Stimulated activated CD8-positive, alpha-beta memory T cell treated with anti-CD3 and anti-CD28 coated beads, Interleukin-2, amount 100 ng/mL, for 48 hours (primary cell): ENCODE data around the gene GRIN2A.

Experiments used
- DNase-seq, 2 donors: peaks; one replicate each; pipeline ENCODE4 v3.0.0-alpha.2; 2020; ENCODE audit warnings: low read depth in 2 of 2

Gene GRIN2A

GRCh38 chr16:10181196-10182162, 749 bp downstream of the GRIN2A start:
- peak; percentile 34 to 49 for DNase-seq

- DNase-seq = peak; percentile 26 to 36
Measured at GRCh38 chr16:10180771-10181163, 1.5 kb downstream of the GRIN2A start.

- DNase-seq = no peak
Measured at GRCh38 chr16:10180042-10180770, 2.0 kb downstream of the GRIN2A start.

- no peak for DNase-seq
Measured at GRCh38 chr16:10178526-10178925, 3.7 kb downstream of the GRIN2A start.

GRCh38 chr16:10178080-10178479, 4.1 kb downstream of the GRIN2A start:
- DNase-seq = no peak

- no peak for DNase-seq
Measured at GRCh38 chr16:10172848-10173655, 9.2 kb downstream of the GRIN2A start.

- DNase-seq = no peak
Measured at GRCh38 chr16:10171221-10171620, 11.0 kb downstream of the GRIN2A start.

GRCh38 chr16:10169904-10170410, 12.3 kb downstream of the GRIN2A start:
- no peak for DNase-seq

GRCh38 chr16:10169031-10169430, 13.2 kb downstream of the GRIN2A start:
- no peak for DNase-seq

GRCh38 chr16:10168258-10168657, 14.0 kb downstream of the GRIN2A start:
- DNase-seq = no peak

GRCh38 chr16:10165643-10166042, 16.6 kb downstream of the GRIN2A start:
- no peak for DNase-seq

- DNase-seq = no peak
Measured at GRCh38 chr16:10162981-10163380, 19.2 kb downstream of the GRIN2A start.

GRCh38 chr16:10156099-10156498, 26.1 kb downstream of the GRIN2A start:
- no peak for DNase-seq

GRCh38 chr16:10154389-10154788, 27.8 kb downstream of the GRIN2A start:
- no peak for DNase-seq

GRCh38 chr16:10153985-10154384, 28.2 kb downstream of the GRIN2A start:
- no peak for DNase-seq

GRCh38 chr16:10151718-10152117, 30.5 kb downstream of the GRIN2A start:
- no peak for DNase-seq

GRCh38 chr16:10150906-10151305, 31.3 kb downstream of the GRIN2A start:
- no peak for DNase-seq

- no peak for DNase-seq
Measured at GRCh38 chr16:10145542-10146035, 36.6 kb downstream of the GRIN2A start.

GRCh38 chr16:10141671-10142070, 40.6 kb downstream of the GRIN2A start:
- DNase-seq = no peak

GRCh38 chr16:10138881-10139280, 43.3 kb downstream of the GRIN2A start:
- no peak for DNase-seq

GRCh38 chr16:10137341-10137740, 44.9 kb downstream of the GRIN2A start:
- DNase-seq = no peak

GRCh38 chr16:10136916-10137315, 45.3 kb downstream of the GRIN2A start:
- DNase-seq = no peak
